GM12878 (cell line): ENCODE data around the gene PHLDA2. TPM values are rescaled to one million over a fixed set of nuclear protein-coding genes. Genes with fewer than 3 reads are reported as not detected.

Experiments used
- ATAC-seq: fragments of 200-7000 bp; cut with Tn5 transposase; 3 replicates; pipeline ENCODE4 v1.9.1; 2020; ENCODE audit warnings: mild to moderate bottlenecking, moderate library complexity
- BruUV-seq: library from RNA; stranded (reverse); fragments of 400-500 nt; replicated peaks from 2 replicates; lab custom pipeline; 2021; lab: Mats Ljungman, UMichigan
- CTCF ChIA-PET: fragments of 300-600 bp; sonication (Branson Sonifier 250); formaldehyde crosslinking; extraction: SDS; loops from one replicate; lab custom pipeline; 2021; ENCODE audit warnings: inconsistent platforms; lab: Yijun Ruan, JAX
- POLR2A ChIA-PET: fragments of 350-600 bp; formaldehyde crosslinking; extraction: SDS; loops from one replicate; lab custom pipeline; 2021; ENCODE audit warnings: inconsistent platforms; lab: Charles Lee
- RAD21 ChIA-PET: fragments of 300-600 bp; sonication (Branson Sonifier 250); formaldehyde crosslinking; loops from one replicate; lab custom pipeline; 2023; ENCODE audit warnings: antibody characterized with exemption; ENCODE audit not compliant: unreplicated experiment; lab: Charles Lee
- SMC1A ChIA-PET: fragments of 300-600 bp; sonication (Branson Sonifier 250); formaldehyde crosslinking; loops from one replicate; lab custom pipeline; 2023; ENCODE audit not compliant: unreplicated experiment, uncharacterized antibody; lab: Charles Lee
- DNase-seq: peaks from one replicate; pipeline ENCODE4 v3.0.0-alpha.2; 2011; ENCODE audit warnings: low read depth, low spot score
- FAIRE-seq: peaks from 3 replicates; lab custom pipeline; 2011; peaks lifted over from hg19 to GRCh38; lab: Jason Lieb, UNC
- H2AFZ ChIP-seq: 2 replicates; pipeline ENCODE4 v1.6.0; 2011; ENCODE audit warnings: low read depth, low read length, control low read depth; ENCODE audit not compliant: control insufficient read depth
- H3K27ac ChIP-seq: 2 replicates; pipeline ENCODE4 v1.5.1; 2011; ENCODE audit warnings: control low read depth; ENCODE audit not compliant: control insufficient read depth, insufficient read depth
- H3K27me3 ChIP-seq, 2 experiments: replicated peaks in 1 of 2; 2 replicates each; pipeline versions ENCODE4 v1.6.0 to v1.6.1; 2011; ENCODE audit warnings: low read length in 1 of 2; ENCODE audit not compliant: control insufficient read depth in 2 of 2, insufficient read depth in 2 of 2
- H3K36me3 ChIP-seq, 2 experiments: 2 replicates each; pipeline ENCODE4 v1.5.1; 2011; ENCODE audit warnings: low read length in 1 of 2; ENCODE audit not compliant: control insufficient read depth in 2 of 2, insufficient read depth in 2 of 2
- H3K4me1 ChIP-seq: 2 replicates; pipeline ENCODE4 v1.6.1; 2011; ENCODE audit warnings: mild to moderate bottlenecking, low read length, moderate library complexity, mixed read lengths; ENCODE audit not compliant: control insufficient read depth, insufficient read depth
- H3K4me2 ChIP-seq: 2 replicates; pipeline ENCODE4 v1.6.0; 2011; ENCODE audit warnings: control low read depth; ENCODE audit not compliant: control insufficient read depth, insufficient read depth
- H3K4me3 ChIP-seq: fragments of 200-600 bp; sonication (generic); 2 replicates; pipeline ENCODE4 v1.5.1; 2016
- H3K79me2 ChIP-seq: 2 replicates; pipeline ENCODE4 v1.6.0; 2011; ENCODE audit warnings: low read length; ENCODE audit not compliant: control insufficient read depth, insufficient read depth
- H3K9ac ChIP-seq: 2 replicates; pipeline ENCODE4 v1.8.0; 2011; ENCODE audit warnings: low read length, control low read depth, mixed read lengths; ENCODE audit not compliant: control insufficient read depth, insufficient read depth
- H3K9me3 ChIP-seq: replicated peaks from 3 replicates; pipeline ENCODE4 v1.5.1; 2011; ENCODE audit warnings: mild to moderate bottlenecking, low read length; ENCODE audit not compliant: control insufficient read depth, insufficient read depth
- H4K20me1 ChIP-seq: 2 replicates; pipeline ENCODE4 v1.6.0; 2011; ENCODE audit not compliant: control insufficient read depth, insufficient read depth
- CBFB ChIP-seq: IDR thresholded peaks from 2 replicates; pipeline ENCODE4 v1.6.1; 2016; ENCODE audit warnings: antibody characterized with exemption, low read depth
- CBX5 ChIP-seq: sonication (generic); IDR thresholded peaks from 2 replicates; pipeline ENCODE4 v1.6.1; 2016; ENCODE audit warnings: low read depth, moderate library complexity, mild to moderate bottlenecking, inconsistent platforms
- CHD4 ChIP-seq: fragments of 200-600 bp; sonication (generic); IDR thresholded peaks from 2 replicates; pipeline ENCODE4 v1.6.1; 2016; ENCODE audit warnings: mild to moderate bottlenecking
- IKZF2 ChIP-seq, 2 experiments: fragments of 450-650 bp; IDR thresholded peaks; 2 replicates each; pipeline ENCODE4 v1.6.1; 2017; ENCODE audit warnings: mild to moderate bottlenecking in 2 of 2, moderate library complexity in 2 of 2
- NR2C1 ChIP-seq: fragments of 450-650 bp; IDR thresholded peaks from 2 replicates; pipeline ENCODE4 v1.6.1; 2017; ENCODE audit warnings: antibody characterized with exemption, mild to moderate bottlenecking, moderate library complexity
- PAX5 ChIP-seq: IDR thresholded peaks from 2 replicates; pipeline ENCODE4 v1.6.1; 2011; ENCODE audit warnings: low read depth, low read length, borderline replicate concordance
- PML ChIP-seq: IDR thresholded peaks from 2 replicates; pipeline ENCODE4 v1.6.1; 2012; ENCODE audit warnings: low read length, inconsistent platforms
- SMARCA5 ChIP-seq: fragments of 450-650 bp; IDR thresholded peaks from 2 replicates; pipeline ENCODE4 v1.6.1; 2017; ENCODE audit warnings: mild to moderate bottlenecking
- SUPT20H ChIP-seq: IDR thresholded peaks from 2 replicates; pipeline ENCODE4 v1.6.1; 2011; ENCODE audit warnings: low read depth, mild to moderate bottlenecking, low read length, moderate library complexity, borderline replicate concordance; ENCODE audit not compliant: control insufficient read depth
- ZSCAN29 ChIP-seq: fragments of 450-650 bp; IDR thresholded peaks from 2 replicates; pipeline ENCODE4 v1.6.1; 2017; ENCODE audit warnings: mild to moderate bottlenecking, moderate library complexity
- ZZZ3 ChIP-seq: IDR thresholded peaks from 2 replicates; pipeline ENCODE4 v1.6.1; 2011; ENCODE audit warnings: low read depth; ENCODE audit not compliant: control insufficient read depth, insufficient read length
- WGBS: methylation state at CpG from one replicate; pipeline ENCODE4 v1.1.6; 2016; ENCODE audit warnings: low lambda C conversion rate; ENCODE audit not compliant: insufficient replicate concordance, insufficient coverage; ENCODE audit errors: missing lambda C conversion rate; 5-methylcytosine and 5-hydroxymethylcytosine counted together
- in situ Hi-C: fragments of 300-500 bp; cut with MboI; formaldehyde crosslinking; loops from 9 replicates; pipeline ENCODE4 v1.14.3; 2018; ENCODE audit warnings: mixed read lengths
- intact Hi-C: fragments of 100-400 bp; cut with micrococcal nuclease; formaldehyde crosslinking; loops from one replicate; pipeline ENCODE4 v1.14.2; 2022; ENCODE audit not compliant: unreplicated experiment
- polyA plus RNA-seq, 11 experiments: library from polyadenylated mRNA; depleted of rRNA in 4 of 11; unstranded in 6 of 11; stranded (reverse) in 5 of 11; fragments of >200 nt; fragmentation: Nextera tagmentation in 4 of 11; fragmentation: Illumina TruSeq in 1 of 11; extraction: Ambion mirVana in 4 of 11; extraction: Trizol in 1 of 11; gene quantifications; 1 replicate in 1 of 11; 2 replicates in 10 of 11; pipeline versions ENCODE4 v1.2.1 to v1.2.3, GENCODE V29; 2011 to 2016; ENCODE audit warnings: inconsistent platforms in 2 of 11, missing spikeins in 2 of 11, low read depth in 1 of 11
- total RNA-seq, 4 experiments: library from RNA; depleted of rRNA in 3 of 4; stranded (reverse); fragments of >200 nt in 3 of 4; fragmentation: Illumina TruSeq in 1 of 4; extraction: Trizol in 1 of 4; gene quantifications; 2 replicates each; pipeline versions ENCODE4 v1.2.1 to v1.2.3, GENCODE V29; 2013 to 2021

The PHLDA2 gene
- total and polyA plus RNA-seq, 10 of the 15 experiments (the other 5 are each of a cell fraction or from before 2014, with no cell fraction given): 0.15 to 0.49 (median 0.16) TPM; not detected in 7

DNA sequence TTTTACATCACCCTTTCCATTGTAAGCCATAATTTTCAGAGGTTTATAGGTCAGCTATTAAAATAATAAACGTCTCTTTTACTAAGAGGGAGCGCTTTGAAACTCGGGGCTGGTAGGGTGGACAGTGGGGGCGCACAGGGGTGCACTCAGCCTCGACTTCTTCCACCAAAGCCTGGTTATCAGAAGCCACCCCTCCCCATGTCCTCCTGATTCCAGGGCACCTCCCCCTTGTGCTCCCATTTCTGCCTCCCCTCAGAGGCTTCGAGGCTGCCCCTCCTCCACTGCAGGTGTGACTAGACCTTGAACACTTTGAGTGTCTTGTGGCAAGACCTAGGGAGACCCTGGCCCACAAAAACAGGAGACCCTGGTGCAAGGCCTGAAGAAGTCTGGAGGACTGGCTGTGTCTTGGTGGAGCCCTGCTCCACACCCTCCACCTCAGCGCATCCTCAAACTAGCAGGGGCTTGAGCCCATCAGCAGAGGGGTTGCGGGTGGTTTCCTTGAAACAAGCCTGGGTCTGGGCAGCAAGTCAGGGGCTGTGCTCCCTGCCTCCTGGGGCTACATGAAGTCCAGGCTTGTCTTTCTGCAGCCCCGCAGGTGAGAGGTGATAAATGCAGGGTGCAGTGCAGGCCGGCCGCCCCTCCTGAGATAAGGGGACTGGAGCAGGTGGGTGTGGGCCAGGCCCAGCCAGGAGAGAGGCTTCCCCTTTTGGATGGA lies 46.7 kb downstream of the PHLDA2 start:
- no peaks in the 10 kb centered on the region for H3K36me3 ChIP-seq
- H3K79me2 ChIP-seq: no peaks in the 10 kb centered on the region
- 39% methylated on average over 11 of the region's 11 CpGs for WGBS
- no peak overlapping the region for H3K27ac ChIP-seq
- ChIA-PET CTCF (interaction anchor here (1.0 to 2.2 kb wide), 2 partner anchors 350 kb away, joined by 3 to 12 read pairs; no protein-coding TSS in a partner anchor), SMC1A (interaction anchor here (1.1 kb wide), 1 partner anchor 349 kb away, joined by 3 read pairs; no protein-coding TSS in a partner anchor), RAD21 (no interaction called here), POLR2A (no interaction called here)
- no peak for DNase-seq
- intact Hi-C loops (no loop called here), in situ Hi-C loops (no loop called here)
- H3K27me3 ChIP-seq: peaks cover 9 to 10% of the 10 kb centered on the region in 2 experiments; a peak in 3 of 4 replicates
- H3K9ac ChIP-seq: no peak overlapping the region
- no peaks in the 10 kb centered on the region; the same call in 2 of the 3 replicates for H3K9me3 ChIP-seq
- no peak overlapping the region for H3K4me2 ChIP-seq
- ATAC-seq: no peak
- H3K4me3 ChIP-seq: no peak overlapping the region
- H4K20me1 ChIP-seq: no peaks in the 10 kb centered on the region
- H2AFZ ChIP-seq: no peak overlapping the region
- TF ChIP-seq CBX5 (no peak), PML (no peak), SUPT20H (no peak), ZZZ3 (no peak), CHD4 (no peak), CBFB (no peak), IKZF2 (IDR thresholded peaks at IDR 0.05) (no peak), ZSCAN29 (no peak), NR2C1 (no peak), SMARCA5 (no peak), PAX5 (no peak)
- TF ChIP-seq, all 136 proteins: peak for 0
- peaks cover 5% of the 10 kb centered on the region for H3K4me1 ChIP-seq
- BruUV-seq: no TSS peak
- no peak for FAIRE-seq
